ENCODE results near the gene IMMP2L.

IMMP2L gene

DNA sequence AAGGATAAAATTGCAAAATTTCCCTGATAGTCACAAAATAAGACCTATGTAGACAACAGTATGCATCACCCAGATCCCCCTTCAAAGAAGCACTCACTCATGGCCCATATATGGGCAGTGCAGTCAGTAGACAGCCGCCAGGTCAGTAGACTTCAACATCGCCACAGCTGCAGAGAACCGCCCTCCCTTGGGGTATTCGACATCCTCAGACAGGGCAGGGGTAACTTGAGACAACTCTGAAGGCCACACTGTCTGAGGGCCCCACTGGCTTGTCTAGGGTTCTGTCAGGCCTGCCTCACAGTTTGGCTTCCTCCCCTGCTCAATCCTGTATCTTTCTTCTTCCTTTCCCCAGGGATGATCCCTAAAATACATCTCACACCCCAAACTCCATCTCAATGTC, 172.3 kb downstream of the IMMP2L start:
- DNase-seq (ENCODE audit: low read depth), result no peak

DNA sequence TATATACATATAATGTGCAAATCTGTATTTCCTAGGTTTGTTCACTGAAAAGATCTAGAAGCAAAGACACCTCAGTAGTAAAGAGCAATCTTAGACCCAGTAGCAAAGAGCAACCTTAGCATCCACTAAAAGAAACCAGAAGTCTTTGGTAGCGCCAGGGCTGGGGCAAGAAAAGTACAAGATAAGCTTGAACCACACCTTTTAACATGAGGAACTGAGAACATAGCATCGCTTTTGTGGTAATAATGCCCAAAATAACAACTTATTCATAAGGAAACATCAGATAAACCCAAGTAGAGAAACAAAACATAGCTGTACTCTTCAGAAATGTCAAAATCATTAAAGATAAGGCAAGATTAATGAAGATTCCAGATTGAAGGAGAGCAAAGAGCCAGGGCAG, 173.4 kb downstream of the IMMP2L start:
- DNase-seq (ENCODE audit: low read depth), result no peak

DNA sequence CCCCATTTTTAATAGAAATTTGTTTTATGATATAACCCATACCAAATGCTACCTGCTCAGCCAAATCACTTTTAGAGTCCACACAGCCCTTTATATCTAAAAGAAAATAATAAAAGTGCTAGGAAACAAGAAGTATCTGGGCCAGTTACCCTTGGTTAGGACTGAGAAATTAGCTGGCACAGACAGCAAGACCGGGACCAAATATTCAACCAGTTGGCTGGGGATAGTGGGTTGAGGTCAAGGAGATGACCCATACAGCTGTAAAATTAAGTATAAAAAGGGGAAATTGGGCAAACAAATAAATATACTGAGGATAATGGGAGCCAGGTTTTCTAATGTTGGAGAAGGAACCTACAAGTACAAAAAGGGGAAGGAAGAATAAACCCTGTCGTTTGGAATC, 174.3 kb downstream of the IMMP2L start:
- DNase-seq (ENCODE audit: low read depth), result no peak

DNA sequence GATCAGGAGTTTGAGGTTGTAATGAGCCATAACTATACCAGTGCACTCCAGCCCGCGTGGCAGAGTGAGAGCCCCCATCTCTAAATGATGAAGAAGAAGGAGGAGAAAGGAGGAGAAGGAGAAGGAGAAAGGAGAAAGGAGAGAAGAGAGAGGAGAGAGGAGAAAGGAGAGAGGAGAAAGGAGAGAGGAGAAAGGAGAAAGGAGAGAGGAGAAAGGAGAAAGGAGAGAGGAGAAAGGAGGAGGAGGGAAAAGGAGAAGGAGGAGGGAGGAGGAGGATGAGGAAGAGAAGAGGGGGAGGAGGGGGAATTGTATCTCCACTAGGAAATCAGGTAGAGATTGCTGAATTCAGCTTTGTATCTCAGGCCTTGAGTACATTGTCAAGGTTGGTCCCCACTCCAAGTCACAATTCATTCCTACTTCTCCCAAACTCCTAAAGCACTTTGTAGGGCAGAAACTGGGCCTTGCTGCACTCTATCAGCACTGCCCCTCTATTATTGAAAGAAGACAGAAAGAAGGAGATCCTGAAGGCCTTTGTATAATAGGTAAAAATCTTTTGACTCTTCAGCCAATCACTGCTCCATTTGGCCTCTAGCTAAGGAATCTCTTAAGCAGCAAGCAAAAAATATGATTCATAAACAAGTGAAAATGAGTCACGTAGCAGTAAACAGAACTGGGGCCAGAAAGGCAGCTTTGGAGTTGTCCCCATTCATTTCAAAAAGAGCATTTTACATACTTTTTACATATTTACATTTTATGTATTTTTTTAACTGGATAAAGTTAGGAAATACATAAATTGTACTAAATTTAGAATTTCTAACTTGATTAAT, 178.0 kb downstream of the IMMP2L start:
- DNase-seq (ENCODE audit: low read depth), result no peak

DNA sequence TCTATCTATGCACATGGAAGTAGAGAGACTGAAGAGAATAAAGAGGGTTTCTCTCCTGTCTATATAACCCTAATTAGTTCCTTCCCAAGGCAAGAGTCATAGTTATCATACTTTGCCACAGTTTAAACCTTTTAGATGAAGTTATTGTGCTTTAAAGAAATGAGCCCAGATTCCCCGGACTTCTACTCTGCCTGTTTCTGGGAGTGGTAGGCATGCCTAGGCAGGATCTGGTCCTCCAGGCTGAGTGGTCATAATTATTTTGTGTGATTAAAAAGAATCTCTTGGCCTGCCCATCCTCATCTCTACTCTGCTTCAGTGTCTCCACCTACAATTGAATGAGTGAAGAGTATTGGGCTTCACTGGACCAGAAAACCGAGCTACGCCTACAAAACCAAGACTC, 179.2 kb downstream of the IMMP2L start:
- no peak for DNase-seq (ENCODE audit: low read depth)

DNA sequence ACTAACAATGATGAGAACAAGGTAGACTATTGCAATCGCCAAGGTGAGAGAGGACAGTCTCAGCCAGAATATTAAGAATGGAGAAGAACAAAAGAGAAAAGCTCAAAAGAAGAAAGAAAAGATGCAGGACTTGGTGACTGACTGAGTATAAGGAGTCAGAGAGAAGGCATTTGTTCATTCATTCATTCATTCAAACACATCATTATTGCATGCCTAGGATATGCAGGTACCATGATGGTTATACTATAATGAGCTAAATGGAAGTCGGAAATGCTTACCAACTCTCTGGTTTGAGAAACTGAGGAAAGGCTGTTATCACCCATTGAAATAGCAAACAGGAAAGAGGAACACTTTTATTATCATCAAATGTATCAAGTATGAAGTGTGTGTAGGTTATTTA, 180.7 kb downstream of the IMMP2L start:
- no peak for DNase-seq (ENCODE audit: low read depth)

DNA sequence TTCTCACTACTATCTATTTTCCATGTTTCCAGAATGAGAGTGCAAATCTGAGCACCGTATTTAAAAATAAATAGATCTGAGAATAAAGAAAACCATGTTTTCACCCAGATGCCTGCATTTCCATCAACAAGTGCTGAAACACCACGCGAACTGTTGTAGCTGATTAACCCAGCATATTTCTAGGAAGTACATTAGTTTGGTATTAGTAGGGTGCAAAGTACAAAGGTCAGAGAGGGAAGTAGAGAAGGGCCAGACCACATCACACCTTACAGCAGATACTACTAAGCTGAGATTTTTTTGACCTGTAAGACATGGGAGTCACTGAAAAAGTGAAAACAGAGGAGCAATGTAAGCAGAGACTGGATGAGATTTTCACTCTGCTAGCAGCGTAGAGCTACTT, 181.3 kb downstream of the IMMP2L start:
- no peak for DNase-seq (ENCODE audit: low read depth)

DNA sequence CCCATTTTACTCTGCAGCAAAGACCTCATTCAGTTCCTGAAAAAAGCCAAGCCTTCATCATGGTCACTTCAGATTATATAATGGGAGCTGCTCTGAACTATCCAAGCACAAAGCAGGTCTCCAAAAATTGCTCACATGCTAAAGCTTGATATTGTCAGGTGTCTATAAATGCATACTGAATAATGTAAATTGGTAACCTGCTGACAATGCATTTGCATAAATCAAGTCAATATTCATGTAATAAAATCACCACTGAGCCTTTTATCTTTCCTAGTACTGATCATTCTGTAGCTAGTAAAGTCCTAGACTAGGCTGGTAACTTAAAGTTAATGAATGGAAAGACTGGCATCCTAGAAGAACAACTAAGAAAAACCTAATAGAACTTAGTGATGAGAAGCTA, 188.3 kb downstream of the IMMP2L start:
- no peak for DNase-seq (ENCODE audit: low read depth)

DNA sequence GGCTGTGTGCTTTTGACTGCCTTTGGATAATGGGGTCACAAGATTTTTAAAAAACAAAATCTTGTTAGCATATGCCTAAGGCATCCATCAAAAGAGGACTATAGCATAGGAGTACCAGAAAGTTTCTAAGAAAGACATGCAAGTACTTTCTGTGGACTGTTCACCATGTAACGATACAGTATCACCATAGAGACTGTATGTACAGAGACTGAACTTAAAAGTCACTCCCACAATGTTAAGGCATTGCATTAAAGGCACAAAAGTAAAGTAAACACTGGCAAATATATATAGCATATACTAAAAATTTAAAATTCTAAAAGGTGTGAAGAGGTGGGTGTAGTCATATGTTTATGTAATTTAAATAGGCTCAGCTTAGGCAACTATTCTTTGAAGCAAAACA, 190.9 kb downstream of the IMMP2L start:
- DNase-seq (ENCODE audit: low read depth), result no peak

DNA sequence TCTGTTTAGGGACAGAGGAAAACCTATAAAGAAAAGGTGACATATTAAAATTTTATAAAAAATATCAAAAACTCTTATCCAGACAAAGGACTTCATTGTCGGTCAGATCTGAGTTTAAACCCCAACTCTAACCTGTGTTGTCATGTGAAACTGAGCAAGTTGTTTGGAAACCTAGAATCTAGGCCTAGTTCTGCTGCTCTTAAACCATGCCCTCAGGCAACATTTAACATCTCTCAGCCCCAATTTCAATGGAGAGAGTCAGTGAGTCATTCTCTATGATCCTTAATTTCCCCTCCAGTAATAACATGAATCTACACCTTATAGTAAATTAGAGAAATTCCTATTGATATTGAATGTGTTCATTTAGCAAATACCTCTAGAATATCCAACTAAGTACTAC, 192.3 kb downstream of the IMMP2L start:
- no peak for DNase-seq (ENCODE audit: low read depth)

DNA sequence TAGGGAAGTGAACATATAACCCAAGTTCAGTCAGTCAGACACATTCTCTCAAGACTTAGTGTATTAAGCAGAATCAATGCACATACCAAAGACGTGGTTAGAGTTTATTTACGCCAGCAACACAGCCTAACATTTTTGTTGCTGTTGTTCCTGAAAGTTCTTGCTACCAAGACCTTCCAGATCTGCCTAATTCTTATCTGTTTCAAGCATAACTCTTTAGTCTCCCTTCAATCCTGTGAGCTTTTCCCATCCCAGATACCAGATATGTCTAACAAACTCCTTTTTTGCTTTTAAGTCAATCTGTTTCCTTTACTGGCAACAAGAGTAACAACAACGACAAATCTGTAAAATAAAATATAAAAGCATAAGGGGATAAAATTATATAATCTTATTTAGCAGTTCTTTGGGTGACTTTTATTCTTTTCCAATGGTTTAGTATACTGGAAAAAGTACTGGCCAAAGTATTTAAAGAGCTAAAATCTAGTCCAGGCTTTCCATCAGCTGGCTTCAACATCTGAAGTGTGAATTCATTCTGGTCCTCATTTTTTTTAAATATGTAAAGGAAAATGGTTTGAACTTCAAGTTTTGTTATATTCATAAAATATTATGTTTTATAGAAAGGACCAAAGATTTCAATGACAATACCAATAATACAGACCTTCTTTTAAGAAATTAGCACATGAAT, 193.8 kb downstream of the IMMP2L start:
- DNase-seq (ENCODE audit: low read depth), result no peak

DNA sequence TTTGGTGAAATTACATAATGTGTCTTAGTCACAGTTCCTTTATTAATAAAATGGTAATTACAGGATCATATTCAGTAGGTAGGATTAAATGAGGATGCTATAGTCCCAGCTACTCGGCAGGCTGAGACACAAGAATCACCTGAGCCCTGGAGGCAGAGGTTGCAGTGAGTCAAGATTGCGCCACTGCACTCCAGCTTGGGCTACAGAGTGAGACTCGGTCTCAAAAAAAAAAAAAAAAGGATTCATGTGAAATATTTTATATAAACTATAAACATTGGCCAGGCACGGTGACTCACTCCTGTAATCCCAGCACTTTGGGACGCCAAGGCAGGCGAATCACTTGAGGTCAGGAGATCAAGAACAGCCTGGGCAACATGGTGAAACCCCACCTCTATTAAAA, 197.9 kb downstream of the IMMP2L start:
- no peak for DNase-seq (ENCODE audit: low read depth)

DNA sequence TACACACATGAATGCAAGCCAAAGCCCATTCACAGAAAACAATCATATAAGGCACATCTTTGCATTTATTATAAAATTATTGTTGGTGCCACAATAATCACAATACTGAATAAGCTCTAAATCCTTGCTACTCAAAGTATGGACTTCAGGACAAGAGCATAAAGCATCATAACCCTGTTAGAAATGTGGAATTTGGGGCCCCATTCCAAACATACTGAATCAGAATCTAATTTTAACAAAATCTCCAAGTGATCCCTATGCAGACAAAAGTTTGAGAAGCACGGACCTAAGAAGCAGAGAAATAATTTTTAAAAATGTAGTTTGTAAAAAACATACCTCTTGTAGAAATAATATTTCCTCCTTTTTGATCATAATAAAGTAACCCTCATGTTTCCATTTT, 199.2 kb downstream of the IMMP2L start:
- no peak for DNase-seq (ENCODE audit: low read depth)

DNA sequence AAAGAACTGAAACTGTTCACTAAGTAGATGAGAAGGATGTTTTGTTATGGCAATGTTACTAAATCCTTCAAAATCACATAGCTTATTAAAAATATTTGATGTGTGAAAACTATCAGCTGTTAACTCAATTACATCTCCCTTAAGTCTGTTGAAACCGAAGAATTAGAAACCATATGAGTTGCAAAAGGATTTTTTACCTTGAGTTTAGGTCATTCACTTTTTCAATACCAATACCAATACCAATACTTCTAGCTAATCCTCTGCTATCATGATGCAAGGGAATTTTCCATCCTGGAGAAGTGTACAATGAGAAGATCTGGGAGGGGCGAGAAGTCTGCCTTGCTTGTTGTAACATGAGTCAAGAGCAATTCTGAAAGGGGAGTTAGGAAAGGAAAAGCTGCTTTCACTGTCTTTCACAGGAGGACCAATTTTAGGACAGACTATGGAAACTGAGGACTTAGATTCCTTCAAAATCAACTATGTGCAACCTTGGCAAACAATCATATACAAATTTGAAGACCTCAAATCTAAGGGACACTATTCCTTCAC, 199.7 kb downstream of the IMMP2L start:
- no peak for DNase-seq (ENCODE audit: low read depth)

DNA sequence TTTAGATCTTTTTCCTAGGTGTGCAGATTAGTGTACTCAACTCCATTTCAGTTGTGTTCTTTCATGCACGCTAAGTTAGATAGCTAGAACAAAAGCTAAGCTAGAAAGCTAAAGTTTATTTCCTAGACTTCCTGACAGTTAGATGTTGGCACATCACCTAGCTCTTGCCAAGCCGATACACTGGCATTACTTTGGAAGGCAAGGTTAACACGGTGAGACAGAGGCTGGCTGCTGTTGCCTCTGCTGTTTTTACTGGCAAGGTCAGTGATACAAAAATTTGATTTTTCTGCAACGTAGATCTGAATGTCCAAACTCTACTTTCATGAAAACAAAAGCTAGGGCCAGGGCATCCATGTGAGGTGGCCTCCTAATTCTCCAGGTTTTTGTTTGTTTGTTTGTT, 203.4 kb downstream of the IMMP2L start:
- DNase-seq (ENCODE audit: low read depth), result no peak

DNA sequence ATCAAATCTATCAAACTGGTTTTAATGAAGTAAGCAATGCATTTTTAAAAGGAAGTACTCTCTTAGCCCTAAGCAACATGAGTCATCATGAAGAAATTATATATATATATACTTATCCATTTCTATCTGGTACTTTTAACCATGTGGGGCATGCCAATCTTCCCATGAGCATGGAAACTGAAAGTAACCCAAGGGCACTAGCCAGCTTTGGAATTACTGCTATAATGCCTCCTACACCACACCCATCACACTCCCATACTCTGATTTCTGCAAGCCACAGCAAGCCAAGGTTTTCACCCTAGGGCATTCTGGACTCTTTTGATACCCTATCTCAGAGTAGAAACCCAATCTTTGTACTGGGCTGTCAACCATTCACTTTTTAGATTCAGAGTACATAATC, 204.6 kb downstream of the IMMP2L start:
- DNase-seq (ENCODE audit: low read depth), result no peak

DNA sequence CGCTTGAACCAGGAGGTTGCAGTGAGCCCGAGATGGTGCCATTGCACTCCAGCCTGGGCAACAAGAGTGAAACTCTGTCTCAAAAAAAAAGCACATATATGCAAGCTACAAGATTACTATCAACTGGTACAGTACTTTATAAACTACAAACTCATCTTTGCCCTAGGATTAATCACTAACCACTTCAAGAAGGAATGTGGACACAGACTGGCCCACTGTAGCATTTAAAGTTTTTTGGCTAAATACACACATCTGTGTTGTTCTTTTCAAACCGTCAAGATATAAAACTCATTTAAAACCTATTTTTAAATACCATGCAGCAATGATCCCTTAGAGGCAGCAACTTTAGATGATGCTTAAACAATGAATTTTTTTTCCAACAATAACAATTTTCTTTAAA, 205.4 kb downstream of the IMMP2L start:
- no peak for DNase-seq (ENCODE audit: low read depth)

DNA sequence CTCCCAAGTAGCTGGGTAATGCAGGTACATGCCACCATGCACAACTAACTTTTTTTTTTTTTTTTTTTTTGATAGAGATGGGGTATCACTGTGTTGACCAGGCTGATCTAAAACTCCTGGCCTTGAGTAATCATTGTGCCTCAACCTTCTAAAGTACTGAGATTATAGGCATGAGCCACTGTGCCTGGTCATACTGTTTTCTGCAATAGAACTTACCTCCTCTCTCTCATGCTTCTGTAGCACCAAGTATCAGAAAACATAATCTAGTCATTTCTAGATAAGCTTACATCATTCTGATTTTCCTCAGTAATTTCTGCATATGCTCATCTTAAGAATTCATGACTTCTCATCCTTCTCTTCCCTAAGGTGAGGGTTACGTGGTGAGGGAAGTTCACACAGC, 210.0 kb downstream of the IMMP2L start:
- no peak for DNase-seq (ENCODE audit: low read depth)

DNA sequence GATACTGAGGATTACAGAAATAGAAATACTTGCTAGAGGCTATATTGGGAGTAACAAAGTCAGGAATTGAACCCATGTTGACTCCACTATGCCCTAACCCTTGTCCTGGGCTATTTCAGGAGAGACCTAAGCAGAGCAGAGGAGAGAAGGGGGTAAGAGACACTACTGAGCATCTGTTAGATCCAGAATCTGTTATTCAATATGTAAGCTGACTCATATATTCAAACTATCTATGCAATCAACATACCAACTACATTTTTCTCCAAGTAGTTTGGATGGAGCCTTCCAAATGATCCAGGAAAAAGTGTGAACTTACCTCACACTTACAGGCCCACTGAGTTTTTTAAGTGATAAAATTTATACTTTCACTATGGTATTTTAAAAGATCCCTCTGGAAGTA, 216.1 kb downstream of the IMMP2L start:
- no peak for DNase-seq (ENCODE audit: low read depth)

DNA sequence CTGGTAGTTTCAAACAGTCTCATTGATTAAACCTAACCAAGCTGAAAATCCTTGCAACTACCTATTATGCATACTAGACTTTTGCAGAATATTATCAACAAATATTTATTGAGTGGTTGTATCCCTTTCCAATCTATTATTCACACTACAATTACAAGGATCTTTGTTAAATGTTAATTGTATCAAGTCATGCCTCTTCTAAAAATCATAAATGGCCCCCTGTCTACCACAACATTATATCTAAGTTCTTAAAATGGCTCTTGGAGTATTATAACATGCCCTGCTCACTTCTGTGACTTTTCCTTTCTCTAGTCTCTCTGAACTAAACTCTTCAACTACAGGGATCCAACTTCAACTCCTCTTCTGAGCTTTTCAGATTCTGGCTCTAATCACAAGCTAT, 219.3 kb downstream of the IMMP2L start:
- DNase-seq (ENCODE audit: low read depth), result no peak

DNA sequence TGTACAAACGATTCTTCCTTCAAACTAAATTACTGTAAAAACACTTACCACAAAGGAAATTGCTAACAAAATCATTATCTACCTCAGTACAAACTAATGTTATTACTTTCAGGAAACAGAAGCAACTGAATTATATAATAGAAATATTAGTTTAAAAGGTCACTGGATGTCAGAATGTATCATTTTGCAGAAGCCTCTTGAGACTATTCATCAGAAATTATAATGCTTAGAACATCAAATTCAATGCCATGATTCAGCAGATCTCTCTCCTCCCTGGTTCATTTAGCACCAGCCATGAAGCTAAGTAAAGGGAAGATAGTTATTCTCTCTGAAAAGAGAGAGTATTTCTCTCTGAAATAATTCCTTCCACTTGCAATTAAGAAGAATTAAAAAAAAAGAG, 223.3 kb downstream of the IMMP2L start:
- DNase-seq (ENCODE audit: low read depth), result no peak

DNA sequence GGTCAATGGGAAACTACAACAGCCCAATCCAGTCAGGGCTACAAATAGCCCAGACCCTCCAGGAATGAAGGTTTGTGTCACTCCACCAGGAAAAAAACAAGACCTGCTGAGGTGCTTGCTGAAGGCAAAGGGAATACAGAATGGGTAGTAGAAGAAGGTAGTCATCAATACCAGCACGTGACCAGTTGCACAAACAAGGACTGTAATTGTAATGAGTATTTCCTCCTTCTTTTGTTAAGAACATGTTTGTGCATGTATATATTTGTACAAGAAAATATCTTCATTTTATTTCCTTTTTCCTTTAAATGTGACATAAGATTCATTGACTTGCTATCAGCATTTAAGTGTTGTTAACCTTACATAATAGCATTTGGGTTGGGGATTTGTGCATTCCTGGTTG, 229.3 kb downstream of the IMMP2L start:
- no peak for DNase-seq (ENCODE audit: low read depth)

DNA sequence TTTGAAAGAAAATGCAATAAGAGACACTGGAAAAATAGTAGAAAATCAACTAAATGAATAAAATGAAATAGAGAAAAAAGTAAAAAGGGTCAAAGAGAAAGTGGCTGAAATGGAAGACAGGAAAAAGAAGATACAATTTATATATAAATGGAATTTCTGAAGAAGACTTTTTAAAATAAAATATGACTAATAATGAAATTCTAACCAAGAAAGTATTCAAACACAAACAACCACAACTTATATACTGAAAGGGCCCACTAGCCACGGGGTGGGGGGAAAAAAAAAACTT, 232.1 kb downstream of the IMMP2L start:
- DNase-seq (ENCODE audit: low read depth), result no peak

All from HS-5 (cell line).